Hepatocyte (in vitro differentiated cells): ENCODE results near the gene ZNF532.
"Not testable (repeated sequence)": the region's sequence is repeated elsewhere in the genome, so short reads cannot be mapped to it uniquely, and the experiment has no call there.

Experiments used
- CTCF ChIP-seq: fragments of 200-600 bp; sonication (generic); IDR thresholded peaks from 2 replicates; pipeline ENCODE4 v1.5.1; 2016; ENCODE audit warnings: antibody characterized with exemption, mild to moderate bottlenecking; ENCODE audit not compliant: poor library complexity
- EZH2 ChIP-seq: fragments of 200-600 bp; sonication (generic); IDR thresholded peaks from 2 replicates; pipeline ENCODE4 v1.6.1; 2016; ENCODE audit warnings: antibody characterized with exemption, mild to moderate bottlenecking, borderline replicate concordance

- not testable (repeated sequence) for TF ChIP-seq CTCF, EZH2
Measured at GRCh38 chr18:58829886-58830285, 34.8 kb upstream of the ZNF532 start.
